ENCODE results near the gene WRAP73. TPM values are rescaled to one million over a fixed set of nuclear protein-coding genes. Genes with fewer than 3 reads are reported as not detected.

WRAP73 gene
- total RNA-seq, 2 donors from 2014 or later = 22.1 to 24.9 TPM

GRCh38 chr1:3609769-3610526 is 40.0 kb downstream of the WRAP73 start:
- Histone ChIP-seq H3K4me3 (no peak overlapping the region), H3K27me3 (replicated peaks; ENCODE audit: insufficient read depth) (no peaks in the 10 kb centered on the region), H3K27ac (no peak overlapping the region), H3K4me1 (ENCODE audit: control insufficient read depth in 1 of 2, low read depth in 2 of 2) (peaks cover 12 to 13% of the 10 kb centered on the region in 2 donors), H3K36me3 (no peaks in the 10 kb centered on the region), H3K9me3 (no peaks in the 10 kb centered on the region)
- DNase-seq (ENCODE audit: low spot score) (no peak), ATAC-seq (ENCODE audit: insufficient number of reproducible peaks, low FRiP score, low read depth) (no peak)
- no peak for TF ChIP-seq CTCF (IDR thresholded peaks at IDR 0.05)

- ATAC-seq (ENCODE audit: insufficient number of reproducible peaks, low FRiP score, low read depth) (no peak), DNase-seq (ENCODE audit: low spot score) (no peak)
- Histone ChIP-seq H3K9me3 (no peaks in the 10 kb centered on the region), H3K27ac (no peak overlapping the region), H3K4me3 (no peak overlapping the region), H3K27me3 (replicated peaks; ENCODE audit: insufficient read depth) (no peaks in the 10 kb centered on the region), H3K36me3 (no peaks in the 10 kb centered on the region), H3K4me1 (ENCODE audit: control insufficient read depth in 1 of 2, low read depth in 2 of 2) (peaks cover 12 to 13% of the 10 kb centered on the region in 2 donors)
- TF ChIP-seq CTCF (IDR thresholded peaks at IDR 0.05) = no peak
Observed at GRCh38 chr1:3609016-3609768, 40.7 kb downstream of the WRAP73 start.

GRCh38 chr1:3608154-3608553 is 41.7 kb downstream of the WRAP73 start:
- no peaks in the 10 kb centered on the region for H3K27me3 ChIP-seq (replicated peaks; ENCODE audit: insufficient read depth)
- no peak overlapping the region for H3K27ac ChIP-seq
- H3K4me3 ChIP-seq = no peak overlapping the region
- no peak for ATAC-seq (ENCODE audit: insufficient number of reproducible peaks, low FRiP score, low read depth)
- DNase-seq (ENCODE audit: low spot score) = no peak
- no peaks in the 10 kb centered on the region for H3K36me3 ChIP-seq
- TF ChIP-seq CTCF (IDR thresholded peaks at IDR 0.05) = no peak
- peaks cover 12 to 13% of the 10 kb centered on the region in 2 donors for H3K4me1 ChIP-seq (ENCODE audit: control insufficient read depth in 1 of 2, low read depth in 2 of 2)
- no peaks in the 10 kb centered on the region for H3K9me3 ChIP-seq

- Histone ChIP-seq H3K27me3 (replicated peaks; ENCODE audit: insufficient read depth) (no peaks in the 10 kb centered on the region), H3K4me3 (no peak overlapping the region), H3K4me1 (ENCODE audit: control insufficient read depth in 1 of 2, low read depth in 2 of 2) (peaks cover 12 to 13% of the 10 kb centered on the region in 2 donors), H3K9me3 (no peaks in the 10 kb centered on the region), H3K27ac (no peak overlapping the region), H3K36me3 (no peaks in the 10 kb centered on the region)
- ATAC-seq (ENCODE audit: insufficient number of reproducible peaks, low FRiP score, low read depth) (no peak), DNase-seq (ENCODE audit: low spot score) (no peak)
- no peak for TF ChIP-seq CTCF (IDR thresholded peaks at IDR 0.05)
Observed at GRCh38 chr1:3607703-3608065, 42.2 kb downstream of the WRAP73 start.

Data from thoracic aorta (tissue), 2 donors.